Measurements from ENCODE around the gene NFKB1.

DNA sequence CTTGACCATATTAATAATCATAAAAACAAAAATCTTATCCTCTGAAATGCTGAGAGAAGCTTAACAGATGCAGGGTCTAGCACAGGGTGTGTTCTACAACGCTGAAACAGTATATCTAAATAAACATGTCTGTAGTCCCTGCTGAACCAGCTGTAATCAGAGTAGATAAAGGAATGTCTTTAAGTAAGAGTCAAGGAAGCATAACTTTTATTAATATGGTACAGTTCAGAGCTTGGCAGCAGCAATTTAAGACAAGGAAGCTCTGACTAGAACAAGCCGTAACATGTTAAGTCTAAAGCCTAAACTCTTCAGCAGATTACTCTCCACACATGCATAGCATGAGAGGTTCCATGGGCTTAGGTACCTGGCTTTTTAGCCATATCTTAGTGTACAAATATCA is 36.1 kb downstream of the NFKB1 start:
- TF ChIP-seq, protein P1, sequence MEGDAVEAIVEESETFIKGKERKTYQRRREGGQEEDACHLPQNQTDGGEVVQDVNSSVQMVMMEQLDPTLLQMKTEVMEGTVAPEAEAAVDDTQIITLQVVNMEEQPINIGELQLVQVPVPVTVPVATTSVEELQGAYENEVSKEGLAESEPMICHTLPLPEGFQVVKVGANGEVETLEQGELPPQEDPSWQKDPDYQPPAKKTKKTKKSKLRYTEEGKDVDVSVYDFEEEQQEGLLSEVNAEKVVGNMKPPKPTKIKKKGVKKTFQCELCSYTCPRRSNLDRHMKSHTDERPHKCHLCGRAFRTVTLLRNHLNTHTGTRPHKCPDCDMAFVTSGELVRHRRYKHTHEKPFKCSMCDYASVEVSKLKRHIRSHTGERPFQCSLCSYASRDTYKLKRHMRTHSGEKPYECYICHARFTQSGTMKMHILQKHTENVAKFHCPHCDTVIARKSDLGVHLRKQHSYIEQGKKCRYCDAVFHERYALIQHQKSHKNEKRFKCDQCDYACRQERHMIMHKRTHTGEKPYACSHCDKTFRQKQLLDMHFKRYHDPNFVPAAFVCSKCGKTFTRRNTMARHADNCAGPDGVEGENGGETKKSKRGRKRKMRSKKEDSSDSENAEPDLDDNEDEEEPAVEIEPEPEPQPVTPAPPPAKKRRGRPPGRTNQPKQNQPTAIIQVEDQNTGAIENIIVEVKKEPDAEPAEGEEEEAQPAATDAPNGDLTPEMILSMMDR (IDR thresholded peaks at IDR 0.05): no peak
- TF ChIP-seq POLR2AphosphoS5 (IDR thresholded peaks at IDR 0.05): no peak
